Heart left ventricle (tissue), 16 donors: Measurements from ENCODE around the gene MITF. TPM values are rescaled to one million over a fixed set of nuclear protein-coding genes. Genes with fewer than 3 reads are reported as not detected.

ENCODE experiments used
- ATAC-seq, 4 donors: fragments of 200-7000 bp; cut with Tn5 transposase; one replicate each; pipeline ENCODE4 v1.9.1; 2020 to 2022; ENCODE audit warnings: moderate library complexity in 4 of 4, mild to moderate bottlenecking in 3 of 4, moderate number of reproducible peaks in 1 of 4
- DNase-seq, 5 donors: peaks; one replicate each; pipeline ENCODE4 v3.0.0-alpha.2; 2020
- H3K27ac ChIP-seq, 12 donors: fragments of 200-600 bp; sonication (generic) in 4 of 12; one replicate each; pipeline versions ENCODE4 v1.5.0 to v1.8.0; 2016 to 2022; ENCODE audit warnings: mild to moderate bottlenecking in 2 of 12
- H3K27me3 ChIP-seq, 9 donors: fragments of 200-600 bp; sonication (generic) in 2 of 9; one replicate each; pipeline versions ENCODE4 v1.5.1 to v1.8.0; 2016 to 2022; ENCODE audit warnings: mild to moderate bottlenecking in 3 of 9
- H3K36me3 ChIP-seq, 9 donors: fragments of 200-600 bp; sonication (generic) in 2 of 9; one replicate each; pipeline versions ENCODE4 v1.5.0 to v1.8.0; 2018 to 2022; ENCODE audit warnings: mild to moderate bottlenecking in 2 of 9
- H3K4me1 ChIP-seq, 12 donors: fragments of 200-600 bp; sonication (generic) in 4 of 12; one replicate each; pipeline versions ENCODE4 v1.5.0 to v1.8.0; 2016 to 2022; ENCODE audit warnings: mild to moderate bottlenecking in 3 of 12
- H3K4me3 ChIP-seq, 12 donors: fragments of 200-600 bp; sonication (generic) in 4 of 12; one replicate each; pipeline versions ENCODE4 v1.5.0 to v1.8.0; 2017 to 2022; ENCODE audit warnings: mild to moderate bottlenecking in 9 of 12, moderate library complexity in 4 of 12
- H3K9me3 ChIP-seq, 12 donors: fragments of 200-600 bp; sonication (generic) in 4 of 12; one replicate each; pipeline versions ENCODE4 v1.5.0 to v1.8.0; 2016 to 2022; ENCODE audit warnings: mild to moderate bottlenecking in 1 of 12
- POLR2A ChIP-seq, 2 donors: fragments of 450-650 bp; IDR thresholded peaks; one replicate each; pipeline ENCODE4 v1.6.1; 2017; ENCODE audit warnings: antibody characterized with exemption in 2 of 2, mild to moderate bottlenecking in 2 of 2, moderate library complexity in 2 of 2
- WGBS, 4 donors: extraction: QIAGEN DNeasy Blood & Tissue Kit in 2 of 4; methylation state at CpG; one replicate each; pipeline versions ENCODE4 v1.1.5 to v1.1.7; 2013 to 2018; 5-methylcytosine and 5-hydroxymethylcytosine counted together
- intact Hi-C, 10 donors: fragments of 100-400 bp; cut with DNase I; formaldehyde crosslinking; loops; one replicate each; pipeline versions ENCODE4 v1.11.1 to v1.14.2; 2022
- polyA plus RNA-seq, 2 donors: library from polyadenylated mRNA; stranded (reverse); fragments of 200-250 nt; gene quantifications; one replicate each; pipeline ENCODE4 v1.2.3, GENCODE V29; 2013
- total RNA-seq, 9 donors: library from RNA; depleted of rRNA in 2 of 9; stranded (reverse); fragments of >200 nt in 2 of 9; fragmentation: NEBNext Ultra II Directional in 3 of 9; extraction: Animal tissue kit (Norgen Biotek cat#: 25700) in 3 of 9; gene quantifications; one replicate each; pipeline versions ENCODE4 v1.1.0 to v1.2.4, GENCODE V29; 2016 to 2023
- TF ChIP-seq, protein P1 (sequence below), 12 donors: fragments of 200-600 bp; sonication (generic) in 4 of 12; IDR thresholded peaks; one replicate each; pipeline versions ENCODE4 v1.5.0 to v1.8.0; 2018 to 2022; ENCODE audit warnings: antibody characterized with exemption in 12 of 12, mild to moderate bottlenecking in 5 of 12
- donor health status: ischemic (EF 13 %, LVEDD 7.1; RV severe dilation, severe dysfunction).
- donor health status: healthy with polysubstance abuse.
- donor health status: DM: no; HTN: yes; CAD: no.
- donor health status: DM: no; HTN: no; CAD: no.
- donor health status: ischemic (EF 25% LVEDD 6.9; RV normal size, moderate dysfunction).
- donor health status: ischemic (EF 25% LVEDD 5.7; RV mildly dilated, moderate dysfunction).
- donor health status: healthy.
- donor health status: DM: yes; HTN: yes; CAD: no.
- donor health status: ischemic (EF 35%, LVEDD 5.7; RV mildly dilated, moderate dysfunction).
- donor health status: nonischemic (EF 11% LVEDD 7.7; RV severe dilation, severe dysfunction).
- donor health status: DM: yes; HTN: yes; CAD: no.
- donor health status: PGD.
- donor health status: ischemic (EF 29% LVEDD 5.4; RV normal size, mild dysfunction).
- donor health status: nonischemic (EF 23%, LVEDD 6.1; RV moderate dilation, normal function).

Gene MITF
- total and polyA plus RNA-seq, 11 donors: 17.9 to 114 (median 81.1) TPM

DNA sequence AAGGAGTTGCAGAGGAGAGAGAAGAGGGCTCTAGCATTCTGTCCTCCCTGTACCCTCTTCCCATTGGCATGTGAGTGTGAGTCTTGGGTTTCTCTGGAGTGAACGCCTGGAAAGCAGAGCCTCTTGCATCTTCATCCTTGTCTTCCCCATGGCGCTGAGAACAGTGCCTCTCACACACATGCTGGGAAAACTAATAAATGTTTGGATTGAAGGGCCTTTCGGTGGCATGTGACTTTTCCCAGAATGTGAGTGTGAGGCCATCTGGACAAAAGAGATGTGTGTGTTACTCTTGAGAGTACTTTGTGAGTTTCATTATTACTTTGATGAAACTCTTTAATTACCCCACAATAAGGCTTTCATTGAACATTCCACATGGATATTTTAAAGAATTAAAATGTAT lies 122.3 kb downstream of the MITF start:
- Histone ChIP-seq H3K27me3 (no peaks in the 10 kb centered on the region), H3K4me1 (peaks cover 0 to 43% (median 14%) of the 10 kb centered on the region in 12 donors), H3K9me3 (no peaks in the 10 kb centered on the region), H3K4me3 (no peak overlapping the region), H3K36me3 (no peaks in the 10 kb centered on the region), H3K27ac (no peak overlapping the region)
- DNase-seq: no peak
- intact Hi-C loops: no loop called here
- WGBS, 4 donors: 85 to 90% (median 89%) methylated on average over 3 of the region's 3 CpGs
- no peak for ATAC-seq
- TF ChIP-seq, protein P1, sequence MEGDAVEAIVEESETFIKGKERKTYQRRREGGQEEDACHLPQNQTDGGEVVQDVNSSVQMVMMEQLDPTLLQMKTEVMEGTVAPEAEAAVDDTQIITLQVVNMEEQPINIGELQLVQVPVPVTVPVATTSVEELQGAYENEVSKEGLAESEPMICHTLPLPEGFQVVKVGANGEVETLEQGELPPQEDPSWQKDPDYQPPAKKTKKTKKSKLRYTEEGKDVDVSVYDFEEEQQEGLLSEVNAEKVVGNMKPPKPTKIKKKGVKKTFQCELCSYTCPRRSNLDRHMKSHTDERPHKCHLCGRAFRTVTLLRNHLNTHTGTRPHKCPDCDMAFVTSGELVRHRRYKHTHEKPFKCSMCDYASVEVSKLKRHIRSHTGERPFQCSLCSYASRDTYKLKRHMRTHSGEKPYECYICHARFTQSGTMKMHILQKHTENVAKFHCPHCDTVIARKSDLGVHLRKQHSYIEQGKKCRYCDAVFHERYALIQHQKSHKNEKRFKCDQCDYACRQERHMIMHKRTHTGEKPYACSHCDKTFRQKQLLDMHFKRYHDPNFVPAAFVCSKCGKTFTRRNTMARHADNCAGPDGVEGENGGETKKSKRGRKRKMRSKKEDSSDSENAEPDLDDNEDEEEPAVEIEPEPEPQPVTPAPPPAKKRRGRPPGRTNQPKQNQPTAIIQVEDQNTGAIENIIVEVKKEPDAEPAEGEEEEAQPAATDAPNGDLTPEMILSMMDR (IDR thresholded peaks at IDR 0.05): no peak
- no peak for TF ChIP-seq POLR2A (IDR thresholded peaks at IDR 0.05)

DNA sequence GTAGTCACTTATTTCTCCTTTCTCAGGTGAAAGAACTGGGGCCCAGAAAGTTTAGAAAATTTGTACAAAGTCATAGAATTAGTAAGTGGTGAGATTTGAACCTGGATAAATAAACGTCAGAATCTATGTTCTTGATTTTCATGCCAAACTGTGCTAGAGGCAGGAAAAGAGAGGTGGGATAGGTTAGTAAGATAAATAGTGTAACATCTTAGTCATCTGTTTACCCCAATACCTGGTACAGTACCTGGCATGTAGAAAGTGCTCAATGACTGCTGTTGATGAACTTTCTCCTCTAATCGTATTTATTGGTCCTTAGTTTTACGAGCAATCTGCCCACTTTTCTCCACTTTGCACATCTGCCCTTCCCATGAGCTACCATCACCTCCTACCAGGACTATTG lies 124.9 kb downstream of the MITF start:
- Histone ChIP-seq H3K27me3 (no peaks in the 10 kb centered on the region), H3K27ac (peak overlapping the region in 5 of 12 donors; percentile 7 to 80 (median 70)), H3K4me1 (peaks cover 0 to 27% (median 9%) of the 10 kb centered on the region in 12 donors), H3K36me3 (no peaks in the 10 kb centered on the region), H3K9me3 (no peaks in the 10 kb centered on the region), H3K4me3 (no peak overlapping the region)
- TF ChIP-seq, protein P1 (IDR thresholded peaks at IDR 0.05): no peak
- WGBS, 4 donors: 90 to 94% (median 92%) methylated on average over 3 of the region's 3 CpGs
- ATAC-seq: no peak
- DNase-seq: no peak
- intact Hi-C loops: no loop called here

DNA sequence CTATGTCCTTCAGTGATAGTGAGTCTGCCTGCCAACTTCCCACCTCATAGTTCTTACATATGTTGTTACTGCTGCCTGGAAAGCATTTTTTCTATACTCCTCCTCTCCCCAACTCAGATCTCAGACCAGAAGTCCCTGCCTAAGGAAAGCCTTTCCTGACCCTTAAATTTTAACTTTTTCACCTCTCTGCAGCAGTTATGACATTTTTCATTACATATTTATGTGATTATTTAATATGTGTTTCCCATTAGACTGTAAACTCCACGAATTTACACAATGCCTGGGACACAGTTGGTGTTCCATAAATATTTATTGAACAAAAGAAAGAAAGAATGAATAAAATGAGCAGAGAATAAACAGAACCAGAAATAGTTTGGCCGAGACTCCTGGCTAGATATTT lies 125.5 kb downstream of the MITF start:
- H3K27ac ChIP-seq: peak overlapping the region in 11 of 12 donors; percentile 22 to 90 (median 74)
- no peaks in the 10 kb centered on the region for H3K36me3 ChIP-seq
- intact Hi-C loops: loop anchor here in 1 of 10 donors (5.0 kb wide), 1 partner anchor 68 kb away; no protein-coding TSS in a partner anchor
- H3K4me1 ChIP-seq: peaks cover 0 to 27% (median 9%) of the 10 kb centered on the region in 12 donors
- no peak for DNase-seq
- H3K9me3 ChIP-seq: no peaks in the 10 kb centered on the region
- no peaks in the 10 kb centered on the region for H3K27me3 ChIP-seq
- WGBS, 4 donors: 66 to 80% (median 75%) methylated on average over 2 of the region's 2 CpGs
- no peak for ATAC-seq
- TF ChIP-seq POLR2A (IDR thresholded peaks at IDR 0.05): no peak
- TF ChIP-seq, protein P1 (IDR thresholded peaks at IDR 0.05): no peak
- no peak overlapping the region for H3K4me3 ChIP-seq

DNA sequence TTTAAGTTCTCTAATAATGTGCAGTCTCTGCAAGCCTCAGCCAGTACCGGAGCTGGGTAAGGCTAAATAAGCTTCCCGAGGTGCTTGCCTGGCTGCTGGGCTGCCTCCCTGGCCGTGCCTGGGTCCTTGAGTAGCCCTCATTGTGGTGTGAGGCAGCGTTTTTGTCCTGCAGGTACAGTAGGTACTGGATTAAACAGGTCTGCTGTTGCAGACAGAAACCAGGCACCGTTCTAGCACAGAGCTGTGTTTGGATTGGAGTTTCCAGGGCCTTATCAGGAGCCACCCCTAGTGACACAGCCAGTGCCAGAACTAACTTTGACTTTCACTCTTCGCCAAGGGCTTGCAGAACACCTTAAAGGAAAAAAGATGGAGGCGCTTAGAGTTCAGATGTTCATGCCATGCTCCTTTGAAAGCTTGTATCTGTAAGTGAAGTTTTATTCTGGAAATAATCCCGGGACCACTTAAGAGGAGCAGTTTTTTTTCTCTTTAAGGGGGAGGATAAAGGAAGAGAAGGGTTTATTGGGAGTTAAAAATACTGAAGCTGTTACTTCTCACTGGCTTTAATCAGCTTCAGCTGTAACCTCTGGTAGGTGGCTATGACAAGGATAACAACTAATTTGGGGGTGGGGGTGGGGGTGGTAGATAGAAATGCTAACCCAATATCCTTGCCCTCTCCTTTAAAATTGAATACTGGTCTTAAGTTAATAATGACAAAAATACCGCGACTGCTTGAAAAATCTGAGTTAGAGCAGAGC lies 126.8 kb downstream of the MITF start:
- DNase-seq: peak in 4 of 5 donors; percentile 67 to 84 (median 76)

More for the DNA sequence above, 126.8 kb downstream of the MITF start:
- H3K27ac ChIP-seq: peak overlapping the region; percentile 9 to 90 (median 75)
- peaks cover 0 to 30% (median 9%) of the 10 kb centered on the region in 12 donors for H3K4me1 ChIP-seq
- intact Hi-C loops: loop anchor here in 1 of 10 donors (5.0 kb wide), 1 partner anchor 66 kb away; no protein-coding TSS in a partner anchor
- 27 to 38% (median 30%) methylated on average over 10 of the region's 10 CpGs for WGBS, 4 donors
- no peak for TF ChIP-seq POLR2A (IDR thresholded peaks at IDR 0.05)
- TF ChIP-seq, protein P1 (IDR thresholded peaks at IDR 0.05): no peak
- H3K4me3 ChIP-seq: peak overlapping the region in 11 of 12 donors; percentile 6 to 54 (median 45)
- no peaks in the 10 kb centered on the region for H3K9me3 ChIP-seq
- peak; percentile 98 to 99 (median 98) for ATAC-seq
- H3K27me3 ChIP-seq: no peaks in the 10 kb centered on the region
- no peaks in the 10 kb centered on the region for H3K36me3 ChIP-seq
